Measurements from ENCODE around the gene C1QTNF4.

Gene C1QTNF4

DNA sequence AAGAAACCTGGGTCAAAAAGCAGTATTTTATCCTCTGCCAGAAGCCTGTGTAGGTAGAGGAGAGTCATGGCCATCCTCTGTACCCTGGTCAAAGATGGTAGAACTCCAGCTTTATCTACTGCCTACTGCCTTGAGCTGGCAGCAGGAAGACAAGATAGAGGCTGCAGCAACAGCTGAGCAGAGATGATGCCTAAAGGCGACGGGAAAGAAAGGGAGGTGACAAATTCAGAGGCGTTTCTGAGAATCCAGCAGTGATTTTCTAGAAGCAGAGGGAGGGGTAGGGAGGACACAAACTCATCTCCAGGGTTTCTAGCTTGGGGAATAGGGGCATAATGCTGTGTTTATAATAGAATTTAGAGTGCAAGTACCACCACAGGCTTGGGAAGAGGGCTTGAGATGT lies 15.5 kb upstream of the C1QTNF4 start:
- H3K9me3 Mint-ChIP-seq: no peaks in the 10 kb centered on the region
- no peak for DNase-seq (ENCODE audit: low spot score in 2 of 2)
- H3K36me3 Mint-ChIP-seq: peaks cover 9% of the 10 kb centered on the region
- ATAC-seq (ENCODE audit: low read depth): no peak
- no peak overlapping the region for H3K4me3 Mint-ChIP-seq
- peaks cover 13% of the 10 kb centered on the region for H3K4me1 Mint-ChIP-seq
- H3K27ac Mint-ChIP-seq: no peak overlapping the region
- H3K27me3 Mint-ChIP-seq: no peaks in the 10 kb centered on the region

DNA sequence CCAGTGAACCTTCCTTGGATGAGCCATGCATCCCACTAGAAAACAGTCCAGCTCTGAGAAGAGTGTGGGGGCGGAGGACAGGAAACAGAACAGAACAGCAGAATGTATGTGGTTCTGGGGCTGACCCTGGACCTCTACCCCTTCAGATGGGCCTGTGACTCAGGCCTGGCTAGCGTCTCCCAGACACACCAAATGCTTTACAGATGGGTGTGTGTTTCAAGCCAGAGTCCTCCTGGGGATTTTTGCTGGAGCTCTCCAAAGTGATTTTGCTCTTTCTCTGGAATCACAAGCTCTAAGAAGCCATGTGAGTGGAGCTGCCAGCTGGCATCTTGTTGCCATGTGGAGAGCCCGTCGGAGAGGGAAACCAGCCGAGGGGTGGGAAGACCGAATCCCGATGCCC lies 13.2 kb upstream of the C1QTNF4 start:
- Mint-ChIP-seq H3K36me3 (peaks cover 9% of the 10 kb centered on the region), H3K9me3 (no peaks in the 10 kb centered on the region), H3K4me3 (no peak overlapping the region), H3K27ac (no peak overlapping the region), H3K4me1 (peaks cover 13% of the 10 kb centered on the region), H3K27me3 (no peaks in the 10 kb centered on the region)
- DNase-seq (ENCODE audit: low spot score in 2 of 2): no peak
- no peak for ATAC-seq (ENCODE audit: low read depth)

DNA sequence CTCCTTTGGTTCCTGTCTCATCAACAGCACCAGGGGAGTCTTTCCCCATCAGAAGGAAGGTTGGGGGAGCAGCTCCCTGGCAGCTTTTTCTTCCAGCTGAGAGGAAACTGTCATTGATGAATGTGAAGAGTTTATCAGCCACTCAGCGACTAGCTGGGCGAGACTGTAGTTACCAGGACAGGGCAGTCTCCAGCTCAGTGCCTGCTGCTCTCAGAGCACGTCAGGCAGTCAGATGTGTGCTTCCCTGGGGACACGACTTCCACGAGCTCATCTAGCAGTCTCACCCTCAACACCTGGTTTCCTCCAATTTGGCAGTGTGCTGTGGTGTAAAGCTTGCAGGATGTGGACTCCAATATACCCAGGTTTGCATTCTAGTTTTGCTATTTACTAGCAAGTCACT lies 12.5 kb upstream of the C1QTNF4 start:
- peaks cover 12% of the 10 kb centered on the region for H3K4me1 Mint-ChIP-seq
- no peak for DNase-seq (ENCODE audit: low spot score in 2 of 2)
- H3K4me3 Mint-ChIP-seq: no peak overlapping the region
- H3K27ac Mint-ChIP-seq: no peak overlapping the region
- no peaks in the 10 kb centered on the region for H3K27me3 Mint-ChIP-seq
- H3K36me3 Mint-ChIP-seq: peaks cover 9% of the 10 kb centered on the region
- ATAC-seq (ENCODE audit: low read depth): no peak
- no peaks in the 10 kb centered on the region for H3K9me3 Mint-ChIP-seq

DNA sequence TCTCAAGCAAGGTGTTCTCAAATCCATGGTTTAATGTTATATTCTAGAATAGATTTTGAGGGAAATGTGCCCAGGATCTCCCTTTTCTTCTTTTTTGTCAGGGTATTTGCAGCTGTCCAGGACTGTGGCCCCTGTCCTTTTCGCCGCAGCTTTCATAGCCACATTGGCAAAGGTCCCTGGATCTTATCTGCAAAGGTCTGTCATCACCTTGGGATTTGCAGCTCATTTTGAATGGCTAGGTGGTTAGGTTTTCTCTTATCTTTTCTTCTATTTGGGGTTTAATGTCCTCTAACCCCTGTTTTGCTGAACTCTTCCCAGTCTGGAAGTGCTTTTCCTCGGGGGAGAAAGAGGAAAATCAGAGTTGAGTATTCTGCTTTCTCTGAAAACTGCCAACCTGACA lies 11.7 kb upstream of the C1QTNF4 start:
- peaks cover 9% of the 10 kb centered on the region for H3K36me3 Mint-ChIP-seq
- no peaks in the 10 kb centered on the region for H3K9me3 Mint-ChIP-seq
- no peak overlapping the region for H3K27ac Mint-ChIP-seq
- ATAC-seq (ENCODE audit: low read depth) (no peak), DNase-seq (ENCODE audit: low spot score in 2 of 2) (no peak)
- H3K4me1 Mint-ChIP-seq: peaks cover 4% of the 10 kb centered on the region
- H3K27me3 Mint-ChIP-seq: no peaks in the 10 kb centered on the region
- H3K4me3 Mint-ChIP-seq: no peak overlapping the region

DNA sequence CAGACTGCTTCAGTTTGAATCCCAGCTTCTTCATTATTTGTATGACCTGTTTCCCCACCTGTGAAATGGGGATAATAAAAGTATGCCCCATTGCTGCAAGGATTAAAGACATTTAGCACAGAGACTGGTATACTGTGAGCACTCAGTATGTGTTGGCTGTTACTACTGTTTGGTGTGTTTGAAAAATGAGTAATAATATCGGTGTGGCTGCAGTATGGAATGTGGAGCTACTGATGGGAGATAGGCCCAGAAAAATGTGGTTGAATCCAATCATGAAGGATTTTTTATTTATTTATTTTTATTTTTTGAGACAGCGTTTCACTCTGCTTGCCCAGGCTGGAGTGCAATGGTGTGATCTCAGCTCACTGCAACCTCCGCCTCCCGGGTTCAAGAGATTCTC lies 9.1 kb upstream of the C1QTNF4 start:
- DNase-seq (ENCODE audit: low spot score in 2 of 2) (no peak), ATAC-seq (ENCODE audit: low read depth) (no peak)
- Mint-ChIP-seq H3K9me3 (no peaks in the 10 kb centered on the region), H3K27me3 (peaks cover under 1% of the 10 kb centered on the region), H3K27ac (no peak overlapping the region), H3K36me3 (peaks cover 9% of the 10 kb centered on the region), H3K4me1 (peaks cover 2% of the 10 kb centered on the region), H3K4me3 (no peak overlapping the region)

DNA sequence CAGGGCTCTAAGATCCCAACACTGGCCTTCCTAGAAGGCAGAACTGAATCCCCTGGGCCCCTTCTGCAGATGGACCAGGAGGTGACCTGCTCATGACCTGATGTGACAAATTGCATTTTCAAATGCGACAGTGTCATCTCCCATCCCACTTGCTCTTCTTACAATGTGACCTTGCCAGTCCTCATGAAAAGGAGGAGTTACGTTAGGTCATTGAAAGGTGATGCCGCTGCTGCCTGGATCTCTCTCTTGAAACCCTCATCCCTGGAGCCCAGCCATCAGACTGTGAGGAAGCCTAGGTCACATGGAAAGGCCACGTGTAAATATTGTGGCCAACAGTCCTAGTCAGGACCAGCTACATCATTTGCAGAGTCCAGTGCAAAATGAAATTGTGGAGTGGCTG lies 5.7 kb upstream of the C1QTNF4 start:
- DNase-seq (ENCODE audit: low spot score in 2 of 2) (no peak), ATAC-seq (ENCODE audit: low read depth) (no peak)
- peaks cover 7% of the 10 kb centered on the region for H3K27me3 Mint-ChIP-seq
- H3K9me3 Mint-ChIP-seq: no peaks in the 10 kb centered on the region
- H3K4me3 Mint-ChIP-seq: no peak overlapping the region
- H3K36me3 Mint-ChIP-seq: peaks cover 2% of the 10 kb centered on the region
- H3K27ac Mint-ChIP-seq: no peak overlapping the region
- H3K4me1 Mint-ChIP-seq: no peaks in the 10 kb centered on the region

DNA sequence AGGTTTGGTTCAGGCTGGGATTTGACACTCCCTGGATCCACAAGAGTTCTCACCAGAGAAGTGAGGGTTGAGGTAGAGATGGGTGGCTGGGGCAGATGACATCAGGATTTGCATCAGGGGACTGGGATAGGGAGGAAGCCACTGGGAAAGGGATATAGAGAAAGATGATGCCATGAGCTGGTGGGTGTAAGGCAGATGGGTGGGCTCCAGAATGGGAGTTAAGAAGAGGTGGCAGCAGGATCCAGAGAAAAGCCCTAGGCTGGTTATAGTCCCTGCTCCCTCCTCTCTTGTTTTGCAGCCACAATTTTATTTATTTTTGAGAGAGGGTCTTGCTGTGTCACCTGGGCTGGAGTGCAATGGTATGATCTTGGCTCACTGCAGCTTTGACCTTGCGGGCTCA lies 1.8 kb upstream of the C1QTNF4 start:
- no peaks in the 10 kb centered on the region for H3K9me3 Mint-ChIP-seq
- H3K4me3 Mint-ChIP-seq: no peak overlapping the region
- H3K4me1 Mint-ChIP-seq: no peaks in the 10 kb centered on the region

DNA sequence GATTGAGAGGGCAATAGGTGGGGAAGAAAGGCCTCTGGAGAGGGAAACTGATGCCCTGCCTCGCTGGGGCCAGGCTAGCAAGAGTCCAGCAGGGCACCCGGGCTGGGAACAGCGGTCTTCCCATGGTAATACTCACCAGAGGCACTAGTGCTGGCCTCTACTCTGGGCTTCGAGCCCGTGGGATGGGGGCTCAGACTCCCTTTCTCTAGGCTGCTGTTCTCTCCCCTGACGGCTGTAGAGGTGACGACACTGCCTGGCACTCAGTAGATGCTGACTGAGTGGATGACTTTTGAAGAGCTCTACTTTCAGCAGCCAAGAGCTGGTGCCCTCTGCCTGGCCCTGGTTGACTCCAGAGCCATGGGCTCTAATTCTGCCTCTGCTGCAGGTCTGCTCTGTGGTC lies 818 bp upstream of the C1QTNF4 start:
- H3K27me3 Mint-ChIP-seq: peaks cover 24% of the 10 kb centered on the region
- no peak overlapping the region for H3K4me3 Mint-ChIP-seq
- no peaks in the 10 kb centered on the region for H3K9me3 Mint-ChIP-seq
- DNase-seq (ENCODE audit: low spot score in 2 of 2) (no peak), ATAC-seq (ENCODE audit: low read depth) (no peak)
- peaks cover 2% of the 10 kb centered on the region for H3K36me3 Mint-ChIP-seq
- H3K27ac Mint-ChIP-seq: no peak overlapping the region
- no peaks in the 10 kb centered on the region for H3K4me1 Mint-ChIP-seq

More for the DNA sequence above, 1.8 kb upstream of the C1QTNF4 start:
- ATAC-seq (ENCODE audit: low read depth) (no peak), DNase-seq (ENCODE audit: low spot score in 2 of 2) (no peak)
- peaks cover 24% of the 10 kb centered on the region for H3K27me3 Mint-ChIP-seq
- no peak overlapping the region for H3K27ac Mint-ChIP-seq
- peaks cover 2% of the 10 kb centered on the region for H3K36me3 Mint-ChIP-seq

DNA sequence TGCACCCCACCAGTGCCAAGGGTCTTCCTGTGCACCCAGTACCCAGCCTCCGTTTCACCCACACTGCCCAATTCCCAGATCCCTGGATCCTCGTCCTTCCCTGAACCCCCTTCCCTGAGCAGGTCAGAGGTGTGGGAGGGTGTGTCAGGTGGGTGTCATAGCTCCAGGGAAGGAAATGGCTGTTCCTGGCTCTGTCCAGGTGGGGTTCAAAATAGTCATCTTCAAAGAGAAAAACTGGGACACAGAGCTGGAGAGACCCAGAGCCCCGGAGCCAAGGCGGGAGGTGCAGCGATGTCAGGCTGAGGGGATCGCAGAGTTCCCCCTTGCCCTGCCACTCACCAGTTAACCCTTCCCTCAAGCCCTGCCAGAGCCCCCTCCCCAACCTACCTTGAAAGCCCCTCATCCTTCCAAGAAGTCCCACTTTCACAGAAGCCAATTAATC lies 698 bp downstream of the C1QTNF4 start:
- DNase-seq (ENCODE audit: low spot score in 2 of 2): no peak
- ATAC-seq (ENCODE audit: low read depth): no peak
- Mint-ChIP-seq H3K4me3 (no peak overlapping the region), H3K9me3 (no peaks in the 10 kb centered on the region), H3K36me3 (peaks cover 2% of the 10 kb centered on the region), H3K27me3 (peaks cover 24% of the 10 kb centered on the region), H3K27ac (no peak overlapping the region), H3K4me1 (no peaks in the 10 kb centered on the region)

DNA sequence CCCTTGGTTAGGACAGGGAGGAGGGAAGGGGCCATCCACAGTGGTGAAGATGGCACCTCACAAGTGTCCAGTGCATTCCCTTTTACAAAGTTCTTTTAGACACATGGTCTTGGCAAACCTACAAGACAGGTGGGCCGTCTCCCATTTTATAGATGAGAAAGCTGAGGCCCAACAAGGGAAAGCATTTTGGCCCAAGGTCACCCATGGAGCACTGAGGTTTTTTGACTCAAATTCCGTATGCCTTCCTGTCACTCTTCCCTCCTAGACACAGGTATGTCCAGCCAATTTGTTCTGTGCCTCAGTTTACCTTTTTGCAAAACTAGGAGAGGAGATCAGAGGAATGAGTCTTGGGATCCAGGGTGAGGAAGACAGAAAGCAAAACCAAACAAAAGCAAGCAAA lies 1.2 kb downstream of the C1QTNF4 start:
- H3K36me3 Mint-ChIP-seq: no peaks in the 10 kb centered on the region
- ATAC-seq (ENCODE audit: low read depth) (no peak), DNase-seq (ENCODE audit: low spot score in 2 of 2) (no peak)

DNA sequence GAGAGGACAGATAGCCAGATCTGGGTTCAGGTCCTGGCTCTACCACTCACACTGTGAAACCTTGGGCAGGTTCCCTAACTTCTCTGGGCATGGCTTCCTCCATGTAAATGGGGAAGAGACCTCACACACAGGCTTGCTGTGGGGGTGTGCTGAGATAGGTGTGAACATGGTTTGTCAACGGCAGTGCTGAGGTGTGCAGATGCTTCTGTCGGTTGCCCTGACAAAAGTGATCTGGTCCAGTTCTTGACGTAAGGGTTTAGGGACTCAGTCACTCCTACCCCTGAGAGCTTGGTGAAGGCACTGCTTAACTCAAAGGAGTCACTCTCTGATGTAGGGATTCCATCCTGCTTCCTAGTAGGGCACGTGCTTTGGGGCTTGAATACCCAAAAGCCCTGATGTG lies 2.0 kb downstream of the C1QTNF4 start:
- Mint-ChIP-seq H3K4me1 (no peaks in the 10 kb centered on the region), H3K4me3 (no peak overlapping the region), H3K36me3 (no peaks in the 10 kb centered on the region), H3K9me3 (no peaks in the 10 kb centered on the region), H3K27me3 (peaks cover 22% of the 10 kb centered on the region), H3K27ac (no peak overlapping the region)
- no peak for ATAC-seq (ENCODE audit: low read depth)
- no peak for DNase-seq (ENCODE audit: low spot score in 2 of 2)

More for the DNA sequence above, 1.2 kb downstream of the C1QTNF4 start:
- Mint-ChIP-seq H3K9me3 (no peaks in the 10 kb centered on the region), H3K27ac (no peak overlapping the region), H3K4me3 (no peak overlapping the region), H3K4me1 (no peaks in the 10 kb centered on the region), H3K27me3 (peaks cover 22% of the 10 kb centered on the region)

DNA sequence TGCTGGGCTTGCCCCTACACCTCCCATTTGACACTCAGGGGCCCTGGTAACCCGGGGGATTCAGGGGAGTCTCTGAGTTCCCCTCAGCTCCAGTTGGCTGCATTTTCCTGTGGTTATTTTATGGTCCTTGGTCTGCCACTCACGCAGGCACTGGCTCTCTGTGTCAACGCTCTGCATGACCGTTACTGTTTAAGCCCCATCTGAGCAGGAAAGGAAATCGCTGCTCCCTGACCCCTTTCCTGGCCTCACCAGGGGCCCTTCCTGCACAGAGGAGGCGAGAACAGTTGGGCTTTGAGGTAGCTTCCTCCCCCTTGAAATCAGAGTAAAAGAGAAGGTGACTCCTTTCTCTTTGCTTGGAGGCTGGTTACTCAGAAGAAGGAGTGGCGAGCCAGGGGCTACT lies 2.4 kb downstream of the C1QTNF4 start:
- Mint-ChIP-seq H3K27me3 (peaks cover 22% of the 10 kb centered on the region), H3K27ac (no peak overlapping the region), H3K4me3 (no peak overlapping the region), H3K9me3 (no peaks in the 10 kb centered on the region), H3K4me1 (no peaks in the 10 kb centered on the region), H3K36me3 (no peaks in the 10 kb centered on the region)
- no peak for ATAC-seq (ENCODE audit: low read depth)
- no peak for DNase-seq (ENCODE audit: low spot score in 2 of 2)

DNA sequence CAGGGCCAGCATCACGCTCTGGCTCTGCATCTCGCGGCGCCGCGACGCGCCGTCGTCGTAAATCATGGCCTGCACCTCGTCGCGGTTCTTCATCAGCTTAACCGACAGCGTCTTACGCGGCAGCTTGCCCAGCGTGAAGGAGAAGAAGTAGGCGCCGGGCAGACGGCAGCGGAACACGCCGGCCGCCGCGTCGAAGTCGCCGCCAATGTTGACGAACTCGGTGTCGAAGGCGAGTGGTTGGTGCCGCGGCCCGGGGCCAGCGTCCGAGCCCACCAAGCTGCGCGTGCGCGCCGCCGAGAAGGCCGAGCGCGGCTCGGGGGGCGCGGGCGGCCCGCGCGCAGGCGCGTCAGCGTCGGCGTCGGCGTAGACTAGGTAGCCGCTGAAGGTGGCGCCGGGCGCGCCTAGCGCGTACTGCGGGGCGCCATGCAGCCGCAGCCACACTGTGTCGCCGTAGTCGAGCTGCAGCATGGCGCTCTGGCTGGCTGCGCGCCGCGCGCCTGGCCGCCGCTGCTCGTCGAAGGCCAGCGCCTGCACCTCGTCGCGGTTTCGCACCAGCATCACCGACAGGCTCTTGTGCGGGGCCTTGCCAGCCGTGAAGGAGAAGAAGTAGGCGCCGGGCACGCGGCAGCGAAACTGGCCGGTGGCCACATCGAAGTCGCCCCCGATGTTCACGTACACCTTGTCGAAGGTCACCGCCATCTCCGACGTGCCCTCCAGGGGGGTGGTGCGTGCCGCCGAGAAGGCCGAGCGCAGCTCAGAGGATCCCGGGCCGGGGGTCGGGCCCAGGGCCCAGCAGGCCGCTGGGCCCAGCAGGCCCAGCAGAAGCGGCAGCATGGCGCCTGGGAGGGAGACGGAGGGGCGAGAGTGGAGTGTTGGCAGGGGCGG lies 4.0 kb downstream of the C1QTNF4 start:
- H3K9me3 Mint-ChIP-seq: no peaks in the 10 kb centered on the region
- no peaks in the 10 kb centered on the region for H3K4me1 Mint-ChIP-seq
- peaks cover 16% of the 10 kb centered on the region for H3K27me3 Mint-ChIP-seq

DNA sequence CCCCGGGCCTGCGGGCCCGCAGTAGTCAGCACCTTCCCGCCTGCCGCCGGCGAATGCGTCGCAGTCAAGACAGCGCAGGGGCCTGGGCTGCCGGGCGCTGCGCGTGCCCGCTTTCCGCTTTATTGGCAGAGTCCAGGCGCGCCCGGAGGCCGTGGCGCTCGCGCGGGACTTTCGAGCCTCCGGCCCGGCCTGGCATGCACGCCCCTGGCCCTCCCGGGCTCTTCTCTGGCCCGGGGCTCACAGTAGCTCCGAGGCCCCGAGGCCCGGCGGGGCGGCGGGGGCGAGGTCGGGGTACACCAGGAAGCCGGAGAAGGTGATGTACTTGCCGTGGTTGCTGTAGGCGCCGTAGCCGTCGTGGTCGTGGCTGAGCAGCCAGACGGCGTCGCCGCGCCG lies 4.6 kb downstream of the C1QTNF4 start:
- DNase-seq (ENCODE audit: low spot score in 2 of 2) (no peak), ATAC-seq (ENCODE audit: low read depth) (no peak)
- Mint-ChIP-seq H3K27ac (no peak overlapping the region), H3K36me3 (no peaks in the 10 kb centered on the region), H3K4me1 (no peaks in the 10 kb centered on the region), H3K9me3 (no peaks in the 10 kb centered on the region), H3K4me3 (no peak overlapping the region), H3K27me3 (peaks cover 14% of the 10 kb centered on the region)

More for the DNA sequence above, 4.0 kb downstream of the C1QTNF4 start:
- Mint-ChIP-seq H3K4me3 (no peak overlapping the region), H3K36me3 (no peaks in the 10 kb centered on the region), H3K27ac (no peak overlapping the region)
- ATAC-seq (ENCODE audit: low read depth) (no peak), DNase-seq (ENCODE audit: low spot score in 2 of 2) (no peak)

DNA sequence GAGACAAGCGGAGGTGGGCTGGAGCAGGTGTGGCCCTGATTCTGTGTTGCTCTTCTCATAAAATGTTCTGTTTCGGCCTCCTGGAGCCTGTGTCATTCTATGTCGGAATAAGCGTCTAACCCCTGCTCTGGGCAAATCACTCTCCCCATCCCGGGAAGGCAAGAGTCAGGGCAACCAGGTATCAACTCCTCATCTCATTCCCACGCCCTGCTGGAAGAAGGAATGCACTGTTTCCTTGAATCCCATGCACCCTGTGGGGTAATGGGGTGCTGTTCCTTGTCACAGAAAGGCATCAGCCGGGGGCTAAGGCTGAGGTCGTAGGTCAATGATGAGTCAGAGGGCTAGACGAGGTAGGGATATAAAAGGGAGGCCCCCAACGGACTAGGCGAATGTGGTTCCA lies 5.1 kb downstream of the C1QTNF4 start:
- Mint-ChIP-seq H3K4me1 (no peaks in the 10 kb centered on the region), H3K9me3 (no peaks in the 10 kb centered on the region), H3K27ac (no peak overlapping the region), H3K27me3 (peaks cover 11% of the 10 kb centered on the region), H3K4me3 (no peak overlapping the region), H3K36me3 (peaks cover 4% of the 10 kb centered on the region)
- ATAC-seq (ENCODE audit: low read depth) (no peak), DNase-seq (ENCODE audit: low spot score in 2 of 2) (no peak)

Measured in memory B cell (primary cell).